ENCODE measurements around the gene PPP1R26. TPM values are rescaled to one million over a fixed set of nuclear protein-coding genes. Genes with fewer than 3 reads are reported as not detected.

PPP1R26 gene
- total and polyA plus RNA-seq, 9 of the 15 experiments (the other 6 are each of a cell fraction or from before 2014, with no cell fraction given) = 0.77 to 26.8 (median 9.3) TPM

GRCh38 chr9:135517407-135517822, 37.8 kb downstream of the PPP1R26 start (continued):
- TF ChIP-seq, protein P1, sequence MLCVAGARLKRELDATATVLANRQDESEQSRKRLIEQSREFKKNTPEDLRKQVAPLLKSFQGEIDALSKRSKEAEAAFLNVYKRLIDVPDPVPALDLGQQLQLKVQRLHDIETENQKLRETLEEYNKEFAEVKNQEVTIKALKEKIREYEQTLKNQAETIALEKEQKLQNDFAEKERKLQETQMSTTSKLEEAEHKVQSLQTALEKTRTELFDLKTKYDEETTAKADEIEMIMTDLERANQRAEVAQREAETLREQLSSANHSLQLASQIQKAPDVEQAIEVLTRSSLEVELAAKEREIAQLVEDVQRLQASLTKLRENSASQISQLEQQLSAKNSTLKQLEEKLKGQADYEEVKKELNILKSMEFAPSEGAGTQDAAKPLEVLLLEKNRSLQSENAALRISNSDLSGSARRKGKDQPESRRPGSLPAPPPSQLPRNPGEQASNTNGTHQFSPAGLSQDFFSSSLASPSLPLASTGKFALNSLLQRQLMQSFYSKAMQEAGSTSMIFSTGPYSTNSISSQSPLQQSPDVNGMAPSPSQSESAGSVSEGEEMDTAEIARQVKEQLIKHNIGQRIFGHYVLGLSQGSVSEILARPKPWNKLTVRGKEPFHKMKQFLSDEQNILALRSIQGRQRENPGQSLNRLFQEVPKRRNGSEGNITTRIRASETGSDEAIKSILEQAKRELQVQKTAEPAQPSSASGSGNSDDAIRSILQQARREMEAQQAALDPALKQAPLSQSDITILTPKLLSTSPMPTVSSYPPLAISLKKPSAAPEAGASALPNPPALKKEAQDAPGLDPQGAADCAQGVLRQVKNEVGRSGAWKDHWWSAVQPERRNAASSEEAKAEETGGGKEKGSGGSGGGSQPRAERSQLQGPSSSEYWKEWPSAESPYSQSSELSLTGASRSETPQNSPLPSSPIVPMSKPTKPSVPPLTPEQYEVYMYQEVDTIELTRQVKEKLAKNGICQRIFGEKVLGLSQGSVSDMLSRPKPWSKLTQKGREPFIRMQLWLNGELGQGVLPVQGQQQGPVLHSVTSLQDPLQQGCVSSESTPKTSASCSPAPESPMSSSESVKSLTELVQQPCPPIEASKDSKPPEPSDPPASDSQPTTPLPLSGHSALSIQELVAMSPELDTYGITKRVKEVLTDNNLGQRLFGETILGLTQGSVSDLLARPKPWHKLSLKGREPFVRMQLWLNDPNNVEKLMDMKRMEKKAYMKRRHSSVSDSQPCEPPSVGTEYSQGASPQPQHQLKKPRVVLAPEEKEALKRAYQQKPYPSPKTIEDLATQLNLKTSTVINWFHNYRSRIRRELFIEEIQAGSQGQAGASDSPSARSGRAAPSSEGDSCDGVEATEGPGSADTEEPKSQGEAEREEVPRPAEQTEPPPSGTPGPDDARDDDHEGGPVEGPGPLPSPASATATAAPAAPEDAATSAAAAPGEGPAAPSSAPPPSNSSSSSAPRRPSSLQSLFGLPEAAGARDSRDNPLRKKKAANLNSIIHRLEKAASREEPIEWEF (CRISPR knock-in tag; IDR thresholded peaks at IDR 0.05) = no peak
- TF ChIP-seq GATAD2A (IDR thresholded peaks at IDR 0.05) = no peak
- no peak for TF ChIP-seq CREB1 (IDR thresholded peaks at IDR 0.05)
- no peak for TF ChIP-seq CREB1 (CRISPR knock-in tag; IDR thresholded peaks at IDR 0.05)
- TF ChIP-seq JUND (IDR thresholded peaks at IDR 0.05; ENCODE audit: borderline replicate concordance, low read depth, low read length) = no peak
- TF ChIP-seq JUND (tag; IDR thresholded peaks at IDR 0.05; ENCODE audit: borderline replicate concordance, low read depth, low read length) = no peak
- TF ChIP-seq SMARCA5 (IDR thresholded peaks at IDR 0.05) = no peak
- no peak for TF ChIP-seq ZNF609 (CRISPR knock-in tag; IDR thresholded peaks at IDR 0.05; ENCODE audit: borderline replicate concordance)

Data from K562 (cell line).